ENCODE results near the gene ATP6V0A1.
A peak's percentile ranks its signal among the peaks of the same experiment; 100 is the strongest.
"Not testable (repeated sequence)": the region's sequence is repeated elsewhere in the genome, so short reads cannot be mapped to it uniquely, and the experiment has no call there.

The ATP6V0A1 gene

DNA sequence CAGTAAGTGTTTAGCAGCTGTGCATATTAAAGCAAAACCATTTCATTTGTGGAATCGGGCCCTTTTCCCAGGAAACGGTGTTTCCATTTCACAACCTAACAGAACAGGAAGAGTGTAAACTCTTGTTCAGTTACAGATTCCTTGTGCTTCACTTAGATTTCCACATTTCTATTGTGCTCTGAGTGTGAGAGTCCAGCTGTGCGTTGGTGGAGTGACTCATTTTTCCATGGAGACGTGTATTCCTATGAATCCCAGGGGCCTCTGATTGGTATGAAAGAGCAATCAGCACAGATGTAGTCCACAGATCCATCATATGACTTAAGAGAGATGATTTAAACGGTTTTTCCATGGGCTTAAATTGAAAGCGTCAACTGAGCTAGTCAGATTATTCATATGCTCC lies 22.3 kb upstream of the ATP6V0A1 start:
- peak; percentile 91 for DNase-seq (ENCODE audit: low read depth)

DNA sequence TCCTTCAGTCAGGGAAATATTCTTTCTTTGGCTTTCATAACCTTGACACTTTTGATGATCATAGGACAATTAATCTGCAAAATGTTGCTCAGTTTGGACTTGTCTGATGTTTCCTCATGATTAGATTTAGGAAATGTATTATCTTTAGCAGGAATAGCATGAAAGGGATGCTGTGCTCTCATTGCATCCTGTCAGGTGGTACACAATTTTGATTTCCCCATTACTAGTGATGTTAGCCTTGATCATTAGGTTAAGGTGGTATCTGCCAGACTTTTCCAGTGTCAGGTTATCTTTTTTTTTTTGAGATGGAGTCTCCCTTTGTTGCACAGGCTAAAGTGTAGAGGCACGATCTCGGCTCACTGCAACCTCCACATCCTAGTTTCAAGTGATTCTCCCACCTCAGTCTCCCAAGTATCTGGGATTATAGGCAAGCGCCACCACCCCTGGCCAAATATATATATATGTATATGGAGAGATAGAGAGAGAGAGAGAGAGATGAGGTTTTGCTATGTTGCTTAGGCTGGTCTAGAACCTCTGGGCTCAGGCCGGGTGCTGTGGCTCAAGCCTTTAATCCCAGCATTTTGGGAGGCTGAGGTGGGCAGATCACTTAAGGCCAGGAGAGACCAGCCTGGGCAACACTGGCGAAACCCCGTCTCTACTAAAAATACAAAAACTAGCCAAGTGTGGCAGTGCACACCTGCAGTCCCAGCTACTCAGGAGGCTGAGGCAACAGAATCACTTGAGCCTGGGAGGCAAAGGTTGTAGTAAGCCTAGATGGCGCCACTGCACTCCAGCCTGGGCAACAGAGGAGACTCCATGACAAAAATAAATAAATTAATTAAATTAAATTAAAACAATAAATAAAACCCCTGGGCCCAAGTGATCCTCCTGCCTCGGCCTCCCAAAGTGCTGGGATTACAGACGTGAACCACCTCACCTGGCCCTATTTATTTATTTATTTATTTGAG lies 19.8 kb upstream of the ATP6V0A1 start:
- peak; percentile 47 for DNase-seq (ENCODE audit: low read depth)

DNA sequence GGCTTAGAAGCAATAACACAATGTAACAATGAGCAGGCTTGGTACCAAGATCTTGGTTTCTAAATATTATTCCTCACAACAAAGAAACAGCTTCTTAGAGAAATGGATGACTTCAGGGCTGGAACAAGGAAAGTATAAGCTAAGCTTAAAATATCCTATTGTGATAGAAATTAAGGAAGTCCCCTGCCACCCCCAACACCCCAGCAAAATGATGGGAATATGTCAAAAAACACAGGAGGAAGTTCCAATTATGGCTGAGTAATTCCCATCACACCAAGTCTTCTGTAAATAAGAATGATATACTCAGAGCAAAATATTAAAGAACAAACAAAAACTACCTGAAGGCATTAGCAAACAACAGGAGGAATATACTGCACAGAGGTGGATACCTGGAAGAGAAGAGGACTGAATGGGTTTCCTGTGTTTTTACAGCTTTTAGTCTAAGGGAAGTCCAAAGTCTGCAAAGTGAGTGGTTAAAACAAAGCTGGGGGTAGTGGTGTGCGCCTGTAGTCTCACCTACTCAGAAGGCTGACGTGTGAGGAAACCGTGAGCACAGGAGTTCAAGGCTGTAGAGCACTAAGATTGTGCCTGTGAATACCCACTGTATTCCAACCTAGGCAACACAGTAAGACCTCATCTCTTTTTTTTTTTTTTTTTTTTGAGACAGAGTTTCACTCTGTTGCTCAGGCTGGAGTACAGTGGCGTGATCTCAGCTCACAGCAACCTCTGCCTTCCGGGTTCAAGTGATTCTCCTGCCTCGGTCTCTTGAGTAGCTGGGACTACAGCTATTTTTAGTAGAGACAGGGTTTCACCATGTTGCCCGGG lies 17.1 kb upstream of the ATP6V0A1 start:
- DNase-seq (ENCODE audit: low read depth) = no peak

DNA sequence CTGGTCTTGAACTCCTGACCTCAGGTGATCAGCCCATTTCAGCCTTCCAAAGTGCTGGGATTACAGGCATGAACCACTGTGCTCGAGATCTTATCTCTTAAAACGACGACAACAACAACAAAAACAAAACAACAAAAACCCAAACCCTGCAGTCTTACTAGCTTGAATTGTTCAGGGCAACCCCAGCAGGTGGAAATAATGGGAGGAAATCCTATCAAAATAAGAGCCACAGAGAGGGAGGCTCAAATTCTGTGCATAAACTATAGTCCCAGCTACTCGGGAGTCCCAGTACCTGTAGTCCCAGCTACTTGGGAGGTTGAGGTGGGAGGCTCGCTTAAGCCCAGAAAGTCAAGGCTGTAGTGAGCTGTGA lies 16.5 kb upstream of the ATP6V0A1 start:
- DNase-seq (ENCODE audit: low read depth) = no peak

DNA sequence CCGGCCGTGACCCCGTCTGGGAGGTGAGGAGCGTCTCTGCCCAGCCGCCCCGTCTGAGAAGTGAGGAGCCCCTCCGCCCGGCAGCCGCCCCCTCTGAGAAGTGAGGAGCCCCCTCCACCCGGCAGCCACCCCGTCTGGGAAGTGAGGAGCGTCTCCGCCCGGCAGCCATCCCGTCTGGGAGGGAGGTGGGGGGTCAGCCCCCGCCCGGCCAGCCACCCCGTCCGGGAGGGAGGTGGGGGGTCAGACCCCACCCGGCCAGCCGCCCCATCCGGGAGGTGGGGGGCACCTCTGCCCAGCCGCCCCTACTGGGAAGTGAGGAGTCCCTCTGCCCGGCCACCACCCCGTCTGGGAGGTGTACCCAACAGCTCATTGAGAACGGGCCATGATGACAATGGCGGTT lies 9.5 kb upstream of the ATP6V0A1 start:
- not testable (repeated sequence) for DNase-seq (ENCODE audit: low read depth)

DNA sequence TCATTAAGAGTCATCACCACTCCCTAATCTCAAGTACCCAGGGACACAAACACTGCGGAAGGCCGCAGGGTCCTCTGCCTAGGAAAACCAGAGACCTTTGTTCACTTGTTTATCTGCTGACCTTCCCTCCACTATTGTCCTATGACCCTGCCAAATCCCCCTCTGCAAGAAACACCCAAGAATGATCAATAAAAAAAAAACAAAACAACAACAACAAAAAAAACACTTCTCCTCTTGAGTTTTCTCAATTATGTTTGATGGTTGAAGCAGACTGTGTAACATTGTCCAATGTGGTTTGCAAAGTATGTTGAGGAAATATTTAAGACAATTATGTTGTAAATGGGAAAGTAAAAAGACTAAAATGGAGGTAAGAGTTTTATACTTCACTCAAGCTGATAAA lies 8.8 kb upstream of the ATP6V0A1 start:
- not testable (repeated sequence) for DNase-seq (ENCODE audit: low read depth)

DNA sequence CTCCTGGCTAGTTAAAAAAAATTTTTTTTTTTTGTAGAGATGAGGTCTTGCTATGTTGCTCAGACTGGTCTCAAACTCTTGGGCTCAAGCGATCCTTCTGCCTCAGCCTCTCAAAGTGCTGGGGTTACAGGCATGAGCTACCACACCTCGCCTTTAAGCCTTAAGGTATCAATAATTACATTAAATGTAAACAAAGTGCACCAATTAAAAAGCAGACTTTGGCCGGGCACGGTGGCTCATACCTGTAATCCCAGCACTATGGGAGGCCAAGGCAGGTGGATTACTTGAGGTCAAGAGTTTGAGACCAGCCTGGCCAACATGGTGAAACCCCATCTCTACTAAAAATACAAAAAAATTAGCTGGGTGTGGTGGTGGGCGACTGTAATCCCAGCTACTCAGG lies 7.4 kb upstream of the ATP6V0A1 start:
- not testable (repeated sequence) for DNase-seq (ENCODE audit: low read depth)

DNA sequence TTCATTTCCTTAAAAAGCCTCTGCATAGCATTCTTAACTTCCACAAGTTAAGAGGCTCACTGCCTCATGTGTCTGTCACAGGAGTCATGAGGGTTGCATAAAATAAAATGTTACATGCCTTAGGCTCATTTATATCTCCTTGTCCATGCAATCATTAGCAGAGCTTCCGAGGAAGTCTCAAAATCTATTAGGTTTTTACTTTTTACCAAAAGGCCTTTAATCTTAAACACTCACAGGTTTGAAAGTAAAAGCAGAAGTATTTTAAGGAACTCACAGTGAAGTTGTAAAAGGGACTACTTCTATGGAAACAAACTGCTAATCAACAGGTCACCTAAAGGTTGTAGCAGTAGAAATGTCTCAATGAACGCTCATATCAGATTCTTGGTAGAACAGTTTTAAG lies 5.2 kb upstream of the ATP6V0A1 start:
- DNase-seq (ENCODE audit: low read depth) = no peak

DNA sequence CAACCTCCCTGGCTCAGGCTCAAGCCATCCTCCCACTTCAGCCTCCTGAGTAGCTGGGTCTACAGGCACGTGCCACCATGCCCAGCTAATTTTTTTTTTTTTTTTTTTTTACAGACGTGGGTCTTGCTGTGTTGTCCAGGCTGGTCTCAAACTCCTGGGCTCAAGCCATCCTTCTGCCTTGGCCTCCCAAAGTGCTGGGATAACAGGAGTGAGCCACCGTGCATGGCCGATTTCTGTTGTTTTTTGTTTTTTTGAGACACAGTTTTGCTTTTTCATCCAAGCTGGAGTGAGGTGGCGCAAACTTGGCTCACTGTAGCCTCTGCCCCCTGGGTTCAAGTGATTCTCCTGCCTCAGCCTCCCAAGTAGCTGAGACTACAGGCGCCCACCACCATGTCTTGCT lies 3.7 kb upstream of the ATP6V0A1 start:
- DNase-seq (ENCODE audit: low read depth) = not testable (repeated sequence)

DNA sequence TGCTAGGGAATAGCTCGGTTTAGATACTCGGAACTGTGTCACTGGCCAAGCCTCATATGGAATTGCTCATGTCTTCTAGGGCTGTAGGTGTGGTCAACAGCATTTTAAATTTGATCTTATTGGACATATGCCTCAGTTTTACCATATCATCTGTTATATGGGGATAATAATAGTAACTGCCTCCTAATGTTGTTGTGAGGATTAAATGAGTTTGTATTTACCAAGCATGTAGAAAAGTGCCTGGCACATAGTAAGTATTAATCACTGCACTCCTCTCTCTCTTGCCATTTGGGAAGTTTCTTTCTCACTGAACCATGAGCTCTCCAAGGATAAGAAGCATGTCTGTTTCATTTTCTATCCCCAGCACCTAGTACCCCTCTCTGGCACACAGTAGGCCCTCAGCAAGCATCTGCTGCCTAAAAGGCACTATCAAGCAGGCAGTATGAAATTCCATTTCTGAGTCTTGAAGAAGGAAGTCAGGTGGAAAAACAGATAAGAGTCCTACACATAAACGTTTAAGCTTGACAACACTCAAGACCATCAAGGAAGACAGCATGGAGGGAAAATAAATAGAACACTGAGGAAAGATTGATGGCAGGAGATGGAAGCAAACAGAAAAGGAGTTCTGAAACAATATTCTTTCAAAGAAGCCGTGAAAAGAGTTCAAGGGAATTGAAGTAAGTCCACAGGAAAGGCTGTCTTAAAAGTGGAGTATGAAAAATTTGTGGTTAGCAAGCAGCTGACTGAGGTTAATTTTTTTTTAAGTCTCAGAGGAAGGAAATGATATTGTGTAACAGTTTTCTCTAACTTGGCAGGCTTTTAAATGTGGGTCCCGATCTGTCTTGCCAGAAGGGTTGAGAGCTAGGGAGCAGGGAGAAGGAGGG lies 2.2 kb upstream of the ATP6V0A1 start:
- DNase-seq (ENCODE audit: low read depth) = peak; percentile 81

DNA sequence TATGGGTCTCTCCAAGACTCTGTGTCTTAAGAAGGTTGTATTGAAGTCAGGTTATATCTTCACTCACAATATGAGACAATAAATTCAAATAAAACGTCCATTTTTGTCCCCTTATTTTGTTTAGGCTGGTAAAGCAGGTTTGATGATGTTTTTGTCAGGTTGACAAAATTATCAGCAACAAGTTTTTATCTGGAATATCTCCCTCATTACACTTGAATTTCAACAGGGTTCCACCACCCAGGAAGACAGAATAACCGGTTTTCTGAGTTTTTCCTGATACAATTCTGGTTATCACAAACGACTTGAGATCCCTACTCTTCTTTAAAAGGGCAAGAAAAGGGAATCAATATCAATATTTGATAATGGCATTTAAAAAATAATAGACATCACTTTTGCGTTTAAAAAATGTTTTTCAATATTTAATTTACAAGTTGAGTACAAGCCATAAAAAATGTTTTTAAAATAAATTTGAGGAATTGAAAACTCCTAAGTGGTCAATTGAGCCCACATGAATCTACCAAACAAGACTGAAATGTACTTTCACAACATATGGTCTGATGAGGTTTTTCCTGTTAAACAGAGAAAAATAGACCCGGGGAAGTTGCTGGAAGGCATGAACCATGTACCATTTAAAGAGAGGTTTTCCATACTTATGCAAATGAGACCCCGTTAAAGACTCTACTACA lies 1.4 kb upstream of the ATP6V0A1 start:
- DNase-seq (ENCODE audit: low read depth) = no peak

DNA sequence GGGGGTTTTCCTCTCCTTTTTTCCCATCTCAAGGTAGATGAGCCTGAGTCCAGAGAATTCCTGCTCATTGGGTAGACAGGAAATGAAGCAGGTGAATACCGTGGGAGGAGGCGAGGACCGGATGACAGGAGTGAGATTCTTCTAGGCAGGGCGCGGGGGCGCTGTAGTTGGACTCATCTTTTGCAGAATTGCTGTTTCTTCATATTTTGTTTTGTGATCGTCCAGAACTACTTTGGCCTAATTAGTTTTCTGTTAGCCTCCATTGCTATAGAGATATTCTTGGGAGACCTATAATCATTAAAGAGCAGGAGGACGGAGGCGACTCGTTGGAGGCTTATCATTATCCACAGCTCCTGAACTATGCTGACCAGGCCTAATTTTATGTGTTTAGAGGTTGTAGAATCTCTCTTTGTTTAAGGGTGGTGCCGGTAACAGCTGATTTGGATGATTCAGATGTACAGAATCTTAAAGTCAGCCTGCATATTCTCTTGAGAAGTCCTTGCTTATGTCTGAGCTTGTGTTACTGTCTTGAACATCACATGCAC lies 650 bp downstream of the ATP6V0A1 start:
- DNase-seq (ENCODE audit: low read depth) = peak; percentile 65

DNA sequence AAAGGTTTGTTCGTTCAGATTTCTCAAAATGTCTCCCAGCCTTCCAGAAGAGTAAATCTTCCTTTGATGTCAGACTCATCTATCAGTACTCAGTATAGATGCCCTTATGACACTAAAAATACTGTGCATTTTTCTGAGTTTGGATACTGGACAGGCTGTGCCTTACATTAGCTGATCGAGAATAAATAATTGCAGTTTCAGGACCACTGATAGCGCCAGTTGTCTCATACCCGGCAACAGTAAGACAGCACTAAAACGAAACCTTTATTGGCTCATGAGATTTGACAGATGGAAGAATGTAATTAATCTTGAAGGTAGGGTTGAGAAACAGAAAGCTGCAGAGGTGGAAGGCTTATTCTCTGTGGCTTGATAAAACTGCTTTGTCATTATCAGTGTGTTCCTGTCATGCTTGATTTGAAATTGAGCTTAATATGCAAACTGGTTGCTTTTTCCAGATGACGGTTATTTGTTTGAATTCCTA lies 1.2 kb downstream of the ATP6V0A1 start:
- DNase-seq (ENCODE audit: low read depth) = peak; percentile 71

DNA sequence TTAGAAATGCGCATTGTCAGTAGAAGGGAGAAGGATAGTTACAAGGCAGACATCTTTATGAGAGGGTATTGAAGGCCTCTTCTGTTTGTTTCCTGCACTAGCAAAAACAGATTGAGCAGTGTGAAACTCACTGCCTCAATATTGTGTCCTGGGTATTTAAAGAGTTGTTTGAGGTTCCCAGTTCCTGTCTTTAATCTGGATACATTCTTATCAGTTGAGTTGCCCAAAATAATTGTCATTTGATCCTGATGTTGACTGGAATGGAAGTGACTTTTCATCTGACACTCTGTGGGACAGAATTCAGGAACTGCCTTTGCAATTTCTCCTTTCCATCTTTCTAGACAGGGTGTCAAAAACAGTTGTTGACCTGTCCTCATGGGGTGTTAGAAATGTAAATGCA lies 1.7 kb downstream of the ATP6V0A1 start:
- DNase-seq (ENCODE audit: low read depth) = peak; percentile 56

DNA sequence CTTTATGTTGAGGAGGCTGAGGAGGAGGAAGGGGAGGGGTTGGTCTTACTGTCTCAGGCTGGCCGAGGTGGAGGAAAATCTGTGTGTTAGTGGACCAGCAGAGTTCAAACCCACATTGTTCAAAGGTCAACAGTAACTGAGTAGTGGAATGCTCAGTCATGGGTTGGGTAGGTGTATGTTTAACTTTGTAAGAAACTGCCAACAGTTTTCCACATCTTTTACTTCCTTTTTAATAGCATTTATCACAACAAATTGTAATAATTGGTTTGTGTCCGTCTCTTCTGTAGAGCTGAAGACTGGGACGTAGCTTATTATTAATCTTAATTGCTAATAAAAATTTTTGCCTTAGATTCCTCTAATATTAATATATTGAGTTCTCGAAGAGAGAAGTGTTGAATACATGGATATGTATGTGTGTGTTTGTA lies 5.3 kb downstream of the ATP6V0A1 start:
- no peak for DNase-seq (ENCODE audit: low read depth)

DNA sequence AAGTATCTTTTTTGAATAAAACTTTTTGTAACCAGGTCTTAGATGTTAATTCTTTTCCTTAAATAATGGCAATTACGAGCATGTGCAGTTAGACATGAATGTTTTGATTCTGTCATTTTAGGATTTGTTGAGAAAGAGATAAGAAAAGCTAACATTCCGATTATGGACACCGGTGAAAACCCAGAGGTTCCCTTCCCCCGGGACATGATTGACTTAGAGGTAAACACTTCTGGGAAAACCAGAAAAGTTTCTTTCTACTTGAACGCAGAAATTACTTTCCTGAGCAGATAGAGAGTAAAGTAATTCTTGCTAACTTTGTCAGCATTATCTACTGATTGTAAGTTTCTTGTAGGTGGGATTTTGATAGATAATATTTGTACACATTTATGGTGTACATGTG lies 9.2 kb downstream of the ATP6V0A1 start:
- DNase-seq (ENCODE audit: low read depth) = no peak

DNA sequence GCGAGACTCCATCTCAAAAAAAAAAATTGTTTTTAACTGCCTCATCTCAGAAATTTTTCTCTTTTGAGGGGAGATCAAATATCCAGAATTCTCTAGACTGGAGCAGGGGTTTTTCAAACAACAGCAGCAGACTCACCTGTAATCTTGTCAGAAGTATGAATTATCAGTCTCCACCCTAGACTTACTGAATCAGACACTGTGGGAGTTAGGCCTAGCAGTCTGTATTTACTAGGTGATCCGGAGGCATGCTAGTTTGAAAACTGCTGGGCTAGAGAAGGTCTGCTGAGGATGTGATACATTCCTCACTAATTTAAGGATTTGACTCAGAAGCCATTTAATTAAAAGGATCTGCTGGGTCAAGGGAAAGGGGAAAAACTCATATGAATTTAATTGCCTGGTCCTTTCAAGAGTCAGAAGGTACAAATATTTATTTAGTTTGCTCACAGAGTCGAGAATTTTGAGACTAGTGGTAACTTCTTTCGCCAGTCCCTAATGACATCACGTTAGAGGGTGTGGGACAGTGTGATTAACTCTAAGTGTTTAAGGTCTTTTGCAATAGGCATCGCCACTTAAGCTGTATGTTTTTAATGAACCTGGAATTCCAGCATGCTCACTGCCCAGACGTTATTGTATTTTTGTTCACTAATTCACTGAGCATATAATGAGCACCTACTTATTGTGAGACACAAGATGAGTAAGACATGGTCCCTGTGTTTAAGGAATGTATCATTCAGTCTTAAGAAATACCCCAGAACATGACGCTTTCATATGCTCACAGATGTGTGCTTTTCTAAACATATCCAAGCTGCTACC lies 14.2 kb downstream of the ATP6V0A1 start:
- peak; percentile 88 for DNase-seq (ENCODE audit: low read depth)

DNA sequence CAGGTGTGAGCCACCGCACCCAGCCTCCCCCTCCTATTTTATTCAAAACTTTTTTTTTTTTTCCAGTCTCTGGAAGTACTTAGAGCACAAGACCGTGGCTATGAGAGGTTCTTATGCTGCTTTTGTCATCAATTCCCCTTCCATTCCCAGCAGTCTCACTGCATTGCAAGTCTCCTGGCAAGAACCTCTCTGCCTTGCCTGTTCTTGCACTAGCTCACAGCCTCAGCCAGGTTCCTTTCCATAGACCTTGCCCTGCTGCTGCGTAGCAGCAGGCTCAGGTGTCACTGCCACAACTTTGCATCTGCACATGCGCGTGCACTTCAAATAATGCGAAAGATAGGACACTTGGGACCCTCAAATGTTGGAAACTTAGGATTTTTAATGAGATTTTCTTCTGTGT lies 15.6 kb downstream of the ATP6V0A1 start:
- DNase-seq (ENCODE audit: low read depth) = no peak

DNA sequence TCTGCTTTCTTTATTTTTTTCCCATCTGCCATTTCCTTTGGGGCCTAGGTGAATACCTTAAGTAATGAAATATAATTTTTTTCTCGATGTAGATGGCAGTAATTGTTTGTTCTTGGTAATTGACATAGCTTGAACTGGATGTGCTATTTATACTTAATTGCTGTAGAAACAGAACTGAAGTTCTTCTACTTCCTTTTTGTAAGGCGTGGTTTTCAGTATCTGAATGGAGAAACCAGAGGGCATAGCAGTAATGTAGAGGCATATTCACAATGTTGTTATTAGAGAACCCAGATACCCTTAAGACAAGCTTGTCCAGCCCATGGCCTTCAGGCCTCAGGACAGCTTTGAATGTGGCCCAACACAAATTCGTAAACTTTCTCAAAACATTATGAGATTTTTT lies 16.4 kb downstream of the ATP6V0A1 start:
- no peak for DNase-seq (ENCODE audit: low read depth)

DNA sequence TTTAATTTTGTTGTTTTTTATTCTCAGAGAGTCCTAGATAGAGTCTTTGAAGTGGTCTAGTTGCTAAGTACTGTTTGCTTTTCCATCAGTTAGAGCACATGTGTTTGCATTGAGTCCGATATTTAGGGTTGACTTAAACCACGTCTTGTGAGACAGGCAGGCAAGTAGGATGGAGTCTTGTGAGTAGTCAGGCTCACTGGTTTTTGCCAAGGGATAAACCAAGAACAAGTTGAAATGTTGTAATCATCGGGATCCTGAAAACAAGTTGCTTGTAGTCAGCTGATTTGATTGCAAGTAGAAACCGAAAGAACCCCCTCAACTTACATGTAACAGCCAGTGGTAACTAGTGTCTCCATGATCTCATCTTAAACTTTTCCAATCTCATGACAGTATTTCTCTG lies 17.2 kb downstream of the ATP6V0A1 start:
- DNase-seq (ENCODE audit: low read depth) = no peak

All from EH (cell line).